Activated CD8-positive, alpha-beta memory T cell treated with anti-CD3 and anti-CD28 coated beads, Interleukin-2, amount 50 U/mL, for 24 hours (primary cell): ENCODE measurements around the gene CASK.
"Not testable (repeated sequence)": the region's sequence is repeated elsewhere in the genome, so short reads cannot be mapped to it uniquely, and the experiment has no call there.

Source experiments
- DNase-seq: peaks from one replicate; pipeline ENCODE4 v3.0.0-alpha.2; 2020; ENCODE audit errors: extremely low read depth

Gene CASK

GRCh38 chrX:41734530-41734929 is 188.8 kb downstream of the CASK start:
- DNase-seq, result no peak

- DNase-seq, result no peak
Measured at GRCh38 chrX:41733939-41734338, 189.4 kb downstream of the CASK start.

- no peak for DNase-seq
Measured at GRCh38 chrX:41732260-41732659, 191.1 kb downstream of the CASK start.

GRCh38 chrX:41730081-41730480 is 193.3 kb downstream of the CASK start:
- no peak for DNase-seq

- no peak for DNase-seq
Measured at GRCh38 chrX:41728125-41728524, 195.2 kb downstream of the CASK start.

GRCh38 chrX:41723826-41724225 is 199.5 kb downstream of the CASK start, which contains the start of gene GPR82:
Gene GPR82 (plus strand): TSS chrX:41724181. CDS start chrX:41727027, 2,846 bp downstream.
- DNase-seq, result no peak

GRCh38 chrX:41722816-41723618 is 200.3 kb downstream of the CASK start:
- no peak for DNase-seq

- no peak for DNase-seq
Measured at GRCh38 chrX:41722214-41722613, 201.1 kb downstream of the CASK start.

- no peak for DNase-seq
Measured at GRCh38 chrX:41721590-41721989, 201.8 kb downstream of the CASK start.

GRCh38 chrX:41720125-41720779 is 203.1 kb downstream of the CASK start:
- DNase-seq, result no peak

- DNase-seq, result not testable (repeated sequence)
Measured at GRCh38 chrX:41719610-41720009, 203.7 kb downstream of the CASK start.

- DNase-seq, result no peak
Measured at GRCh38 chrX:41718481-41719235, 204.7 kb downstream of the CASK start.

GRCh38 chrX:41716767-41717473 is 206.4 kb downstream of the CASK start:
- no peak for DNase-seq

GRCh38 chrX:41716222-41716621 is 207.1 kb downstream of the CASK start:
- no peak for DNase-seq

- no peak for DNase-seq
Measured at GRCh38 chrX:41711021-41711667, 212.2 kb downstream of the CASK start.

GRCh38 chrX:41708486-41708885 is 214.9 kb downstream of the CASK start:
- no peak for DNase-seq

- DNase-seq, result no peak
Measured at GRCh38 chrX:41707218-41707617, 216.1 kb downstream of the CASK start.

- no peak for DNase-seq
Measured at GRCh38 chrX:41705680-41706374, 217.5 kb downstream of the CASK start.

GRCh38 chrX:41705042-41705441 is 218.3 kb downstream of the CASK start:
- no peak for DNase-seq

GRCh38 chrX:41703574-41704029 is 219.8 kb downstream of the CASK start:
- no peak for DNase-seq

- DNase-seq, result no peak
Measured at GRCh38 chrX:41695426-41695825, 227.9 kb downstream of the CASK start.
